Measurements from ENCODE around the gene C1orf167. TPM values are rescaled to one million over a fixed set of nuclear protein-coding genes. Genes with fewer than 3 reads are reported as not detected.
A peak's percentile ranks its signal among the peaks of the same experiment; 100 is the strongest.

The C1orf167 gene
- total and polyA plus RNA-seq, 10 of the 15 experiments (the other 5 are each of a cell fraction or from before 2014, with no cell fraction given), result 0.17 to 0.31 TPM; not detected in 8

GRCh38 chr1:11735854-11736745 is 25.9 kb upstream of the C1orf167 start, which contains the start of gene AGTRAP (continued):
- TF ChIP-seq E2F4 (IDR thresholded peaks at IDR 0.05; ENCODE audit: low read depth, low read length) (no peak), SMARCA5 (IDR thresholded peaks at IDR 0.05) (no peak), MEF2A (IDR thresholded peaks at IDR 0.05; ENCODE audit: insufficient read depth, low read depth, low read length) (no peak), ZZZ3 (IDR thresholded peaks at IDR 0.05; ENCODE audit: control insufficient read depth, insufficient read length, low read depth) (no peak), RFX5 (IDR thresholded peaks at IDR 0.05; ENCODE audit: low read depth, low read length) (no peak), IRF4 (IDR thresholded peaks at IDR 0.05; ENCODE audit: low read depth, low read length) (no peak), E2F8 (IDR thresholded peaks at IDR 0.05; ENCODE audit: low read depth, partially characterized antibody) (no peak), IRF5 (IDR thresholded peaks at IDR 0.05; ENCODE audit: borderline replicate concordance) (no peak), ZNF217 (IDR thresholded peaks at IDR 0.05) (0 out of 2 replicates have a peak, but pooled peaks have one; percentile 44), PBX3 (IDR thresholded peaks at IDR 0.05; ENCODE audit: insufficient replicate concordance, low read depth, low read length) (no peak), ZBTB11 (CRISPR knock-in tag; IDR thresholded peaks at IDR 0.05) (peak; percentile 67), DPF2 (IDR thresholded peaks at IDR 0.05) (0 out of 2 replicates have a peak, but pooled peaks have one; percentile 34), EED (IDR thresholded peaks at IDR 0.05; ENCODE audit: low read depth) (peak; percentile 65), SREBF1 (IDR thresholded peaks at IDR 0.05; ENCODE audit: low read length) (no peak), KDM1A (IDR thresholded peaks at IDR 0.05; ENCODE audit: borderline replicate concordance) (no peak), FOS (IDR thresholded peaks at IDR 0.05; ENCODE audit: borderline replicate concordance, extremely low read depth, insufficient read length) (peak; percentile 9), IKZF2 (IDR thresholded peaks at IDR 0.05) (peak; percentile 24 to 74; a peak in 2 of 4 replicates), POLR2A (IDR thresholded peaks at IDR 0.05; ENCODE audit: low read depth, low read length) (peak; percentile 54; the same call in 1 of the 2 replicates)
